Stimulated activated CD8-positive, alpha-beta memory T cell treated with anti-CD3 and anti-CD28 coated beads, Interleukin-4, amount 100 ng/mL, for 48 hours (primary cell): ENCODE data around the gene CAND2.
"Not testable (repeated sequence)": the region's sequence is repeated elsewhere in the genome, so short reads cannot be mapped to it uniquely, and the experiment has no call there.

Experiments used
- DNase-seq: peaks from one replicate; pipeline ENCODE4 v3.0.0-alpha.2; 2020

Gene CAND2

GRCh38 chr3:12772462-12772861 is 24.0 kb upstream of the CAND2 start:
- DNase-seq, result no peak

- no peak for DNase-seq
Observed at GRCh38 chr3:12773030-12773709, 23.3 kb upstream of the CAND2 start.

GRCh38 chr3:12773710-12774086 is 22.8 kb upstream of the CAND2 start:
- no peak for DNase-seq

GRCh38 chr3:12774619-12775018 is 21.9 kb upstream of the CAND2 start:
- DNase-seq, result no peak

GRCh38 chr3:12775226-12775625 is 21.3 kb upstream of the CAND2 start:
- no peak for DNase-seq

GRCh38 chr3:12775970-12776369 is 20.5 kb upstream of the CAND2 start:
- not testable (repeated sequence) for DNase-seq

- DNase-seq, result no peak
Observed at GRCh38 chr3:12777171-12777570, 19.3 kb upstream of the CAND2 start.

- DNase-seq, result no peak
Observed at GRCh38 chr3:12780751-12781150, 15.7 kb upstream of the CAND2 start.

GRCh38 chr3:12782172-12782815 is 14.2 kb upstream of the CAND2 start:
- DNase-seq, result no peak

GRCh38 chr3:12785096-12785495 is 11.4 kb upstream of the CAND2 start:
- no peak for DNase-seq

- peak; percentile 77 for DNase-seq
Observed at GRCh38 chr3:12787346-12787745, 9.1 kb upstream of the CAND2 start.

- DNase-seq, result not testable (repeated sequence)
Observed at GRCh38 chr3:12787967-12788690, 8.4 kb upstream of the CAND2 start.

- no peak for DNase-seq
Observed at GRCh38 chr3:12791430-12791829, 5.0 kb upstream of the CAND2 start.

GRCh38 chr3:12793701-12794100 is 2.8 kb upstream of the CAND2 start:
- no peak for DNase-seq

GRCh38 chr3:12797124-12797891 is 828 bp downstream of the CAND2 start:
- DNase-seq, result no peak

- DNase-seq, result no peak
Observed at GRCh38 chr3:12797892-12798558, 1.5 kb downstream of the CAND2 start.

- DNase-seq, result no peak
Observed at GRCh38 chr3:12798559-12799179, 2.2 kb downstream of the CAND2 start.

- DNase-seq, result no peak
Observed at GRCh38 chr3:12799525-12800440, 3.3 kb downstream of the CAND2 start.

- DNase-seq, result no peak
Observed at GRCh38 chr3:12803371-12803770, 6.9 kb downstream of the CAND2 start.

- DNase-seq, result no peak
Observed at GRCh38 chr3:12807066-12807465, 10.6 kb downstream of the CAND2 start.
